AG04450 (cell line): ENCODE data around the gene CCDC57. TPM values are rescaled to one million over a fixed set of nuclear protein-coding genes. Genes with fewer than 3 reads are reported as not detected.

Experiments
- CTCF ChIA-PET: fragments of 300-600, 350-600 bp; formaldehyde crosslinking; extraction: SDS; loops from one replicate; lab custom pipeline; 2022; ENCODE audit warnings: antibody characterized with exemption, inconsistent platforms; lab: Charles Lee
- POLR2A ChIA-PET: fragments of 350-600 bp; formaldehyde crosslinking; extraction: SDS; loops from one replicate; lab custom pipeline; 2021; ENCODE audit warnings: antibody characterized with exemption, inconsistent platforms; lab: Yijun Ruan, JAX
- DNase-seq: peaks from one replicate; pipeline ENCODE4 v3.0.0-alpha.2; 2011; ENCODE audit warnings: low read depth, low spot score
- H3K27ac ChIP-seq: one replicate; pipeline ENCODE4 v1.5.1; 2012; ENCODE audit warnings: low read depth, low read length, control low read depth
- H3K27me3 ChIP-seq: one replicate; pipeline ENCODE4 v1.6.0; 2012; ENCODE audit warnings: low read length; ENCODE audit not compliant: control insufficient read depth, insufficient read depth
- H3K4me3 ChIP-seq: 2 replicates; pipeline ENCODE4 v1.5.1; 2011; ENCODE audit warnings: mild to moderate bottlenecking, low read depth, low read length, control low read depth
- H3K9me3 ChIP-seq: 2 replicates; pipeline ENCODE4 v1.5.1; 2012; ENCODE audit warnings: low read length; ENCODE audit not compliant: control insufficient read depth, insufficient read depth
- CTCF ChIP-seq: IDR thresholded peaks from 2 replicates; pipeline ENCODE4 v1.5.1; 2011; ENCODE audit warnings: low read depth, low read length, control low read depth, inconsistent platforms
- polyA plus RNA-seq: library from polyadenylated mRNA; depleted of rRNA; stranded (reverse); fragments of >200 nt; gene quantifications from 2 replicates; pipeline ENCODE4 v1.2.3, GENCODE V29; 2011

CCDC57 gene
- polyA plus RNA-seq, 1 experiment: 11.1 TPM

GRCh38 chr17:82171750-82172375 is 40.8 kb downstream of the CCDC57 start:
- no peaks in the 10 kb centered on the region for H3K9me3 ChIP-seq
- no peak for TF ChIP-seq CTCF
- CTCF ChIA-PET: no interaction called here
- DNase-seq: no peak
- POLR2A ChIA-PET: no interaction called here
- H3K27ac ChIP-seq: no peak overlapping the region
- H3K27me3 ChIP-seq: no peaks in the 10 kb centered on the region
- no peak overlapping the region for H3K4me3 ChIP-seq

GRCh38 chr17:82170412-82170961 is 42.2 kb downstream of the CCDC57 start:
- ChIA-PET CTCF (interaction anchor here (1.6 kb wide), 1 partner anchor 36 kb away, joined by 5 read pairs; no protein-coding TSS in a partner anchor), POLR2A (no interaction called here)
- no peaks in the 10 kb centered on the region for H3K27me3 ChIP-seq
- H3K4me3 ChIP-seq: no peak overlapping the region
- DNase-seq: no peak
- TF ChIP-seq CTCF: no peak
- H3K27ac ChIP-seq: no peak overlapping the region
- H3K9me3 ChIP-seq: no peaks in the 10 kb centered on the region

- ChIA-PET POLR2A (no interaction called here), CTCF (no interaction called here)
- Histone ChIP-seq H3K27me3 (no peaks in the 10 kb centered on the region), H3K27ac (no peak overlapping the region), H3K9me3 (no peaks in the 10 kb centered on the region), H3K4me3 (no peak overlapping the region)
- no peak for TF ChIP-seq CTCF
- no peak for DNase-seq
Measured at GRCh38 chr17:82168568-82168967, 44.1 kb downstream of the CCDC57 start.

- POLR2A ChIA-PET: no interaction called here
- no peak for TF ChIP-seq CTCF
- Histone ChIP-seq H3K27ac (no peak overlapping the region), H3K9me3 (no peaks in the 10 kb centered on the region), H3K4me3 (no peak overlapping the region), H3K27me3 (no peaks in the 10 kb centered on the region)
- no peak for DNase-seq
- CTCF ChIA-PET: no interaction called here
Measured at GRCh38 chr17:82167028-82167427, 45.6 kb downstream of the CCDC57 start.

- TF ChIP-seq CTCF: no peak
- no peaks in the 10 kb centered on the region for H3K9me3 ChIP-seq
- H3K4me3 ChIP-seq: no peak overlapping the region
- ChIA-PET CTCF (no interaction called here), POLR2A (no interaction called here)
- no peak overlapping the region for H3K27ac ChIP-seq
- H3K27me3 ChIP-seq: no peaks in the 10 kb centered on the region
- DNase-seq: no peak
Measured at GRCh38 chr17:82164853-82165252, 47.8 kb downstream of the CCDC57 start.
